Measurements from ENCODE around the gene CAMTA1. TPM values are rescaled to one million over a fixed set of nuclear protein-coding genes. Genes with fewer than 3 reads are reported as not detected.

CAMTA1 gene
- polyA plus RNA-seq, 1 of the 3 experiments (the other 2 are of a cell fraction), result 63.1 TPM

GRCh38 chr1:7046891-7047290 lies 261.6 kb downstream of the CAMTA1 start:
- 88% methylated on average over 1 of the region's 1 CpG for WGBS (ENCODE audit: low lambda C conversion rate)
- DNase-seq, result peak; percentile 3
- Histone ChIP-seq H3K4me2 (no peak overlapping the region), H3K9ac (no peak overlapping the region), H3K9me2 (no peaks in the 10 kb centered on the region), H4K20me1 (ENCODE audit: insufficient read depth) (no peaks in the 10 kb centered on the region), H3K9me3 (no peaks in the 10 kb centered on the region), H3K36me3 (replicated peaks in 1 of 2; ENCODE audit: control insufficient read depth in 1 of 2, insufficient read depth in 2 of 2, low read length in 1 of 2) (no peaks in the 10 kb centered on the region), H3K4me3 (ENCODE audit: low read depth in 2 of 2, low read length in 1 of 2) (no peak overlapping the region), H3K27me3 (ENCODE audit: insufficient read depth) (no peaks in the 10 kb centered on the region), H3K4me1 (ENCODE audit: control insufficient read depth in 1 of 2, insufficient read depth in 2 of 2, low read depth in 1 of 2, low read length in 1 of 2) (peaks cover 0 to 28% of the 10 kb centered on the region in 2 experiments; a peak in 2 of 4 replicates), H2AFZ (ENCODE audit: low read depth) (no peak overlapping the region), H3F3A (replicated peaks; ENCODE audit: insufficient read depth) (no peaks in the 10 kb centered on the region), H3K79me2 (ENCODE audit: insufficient read depth) (no peaks in the 10 kb centered on the region), H3K27ac (ENCODE audit: low read depth in 2 of 2, low read length in 1 of 2) (peak overlapping the region in 1 of 2 experiments; percentile 63; a peak in 2 of 4 replicates)
- CTCF ChIA-PET, result interaction anchor here (1.1 to 6.3 kb wide), 4 partner anchors 24 to 601 kb away, joined by 5 to 71 read pairs (median 28); no protein-coding TSS in a partner anchor
- TF ChIP-seq NRF1 (IDR thresholded peaks at IDR 0.05; ENCODE audit: low read depth, low read length), result no peak
- no peak for TF ChIP-seq POLR2AphosphoS5 (IDR thresholded peaks at IDR 0.05; ENCODE audit: low read depth, low read length)
- no peak for TF ChIP-seq CHD2 (IDR thresholded peaks at IDR 0.05; ENCODE audit: low read length, partially characterized antibody)
- no peak for TF ChIP-seq FOXM1 (IDR thresholded peaks at IDR 0.05; ENCODE audit: low read depth)
- no peak for TF ChIP-seq MXI1 (IDR thresholded peaks at IDR 0.05; ENCODE audit: low read depth, low read length)
- no peak for TF ChIP-seq USF2 (IDR thresholded peaks at IDR 0.05; ENCODE audit: borderline replicate concordance, low read depth, low read length)
- TF ChIP-seq GATA2 (CRISPR knock-in tag; IDR thresholded peaks at IDR 0.05), result no peak
- TF ChIP-seq TCF12 (IDR thresholded peaks at IDR 0.05), result no peak
- POLR2A ChIA-PET, result no interaction called here

DNA sequence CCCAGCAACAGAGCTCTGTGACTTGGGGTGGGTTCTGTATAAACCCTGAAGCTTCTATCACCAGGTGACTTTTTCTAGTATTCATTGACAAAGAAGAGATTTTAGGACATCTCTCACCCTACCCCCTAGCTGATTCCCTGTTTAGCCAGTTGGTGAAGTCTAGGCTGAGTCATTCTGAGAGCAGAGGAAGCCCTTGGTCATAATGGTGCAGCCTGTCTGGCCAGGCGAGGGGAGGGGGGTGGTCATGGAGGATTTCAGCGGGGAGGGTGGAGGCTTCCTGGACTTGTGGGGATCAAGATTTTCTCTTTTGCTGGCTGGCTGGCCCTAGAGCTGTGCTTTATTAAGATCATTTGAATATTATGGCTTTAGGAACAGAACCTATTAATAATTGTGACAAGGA lies 262.6 kb downstream of the CAMTA1 start:
- H3K79me2 ChIP-seq (ENCODE audit: insufficient read depth), result no peaks in the 10 kb centered on the region
- peaks cover 0 to 28% of the 10 kb centered on the region in 2 experiments; a peak in 2 of 4 replicates for H3K4me1 ChIP-seq (ENCODE audit: control insufficient read depth in 1 of 2, insufficient read depth in 2 of 2, low read depth in 1 of 2, low read length in 1 of 2)
- H3K9me3 ChIP-seq, result no peaks in the 10 kb centered on the region
- no peak overlapping the region for H3K4me2 ChIP-seq
- H3K27me3 ChIP-seq (ENCODE audit: insufficient read depth), result no peaks in the 10 kb centered on the region
- H3K36me3 ChIP-seq (replicated peaks in 1 of 2; ENCODE audit: control insufficient read depth in 1 of 2, insufficient read depth in 2 of 2, low read length in 1 of 2), result no peaks in the 10 kb centered on the region
- 24% methylated on average over 2 of the region's 2 CpGs for WGBS (ENCODE audit: low lambda C conversion rate)
- ChIA-PET CTCF (interaction anchor here (1.2 to 6.3 kb wide), 2 partner anchors 23 to 113 kb away, joined by 5 to 50 read pairs; no protein-coding TSS in a partner anchor), POLR2A (no interaction called here)
- no peak overlapping the region for H3K4me3 ChIP-seq (ENCODE audit: low read depth in 2 of 2, low read length in 1 of 2)
- TF ChIP-seq JUND (IDR thresholded peaks at IDR 0.05) (no peak), RFX5 (IDR thresholded peaks at IDR 0.05; ENCODE audit: low read length) (no peak), CHD2 (IDR thresholded peaks at IDR 0.05; ENCODE audit: low read length, partially characterized antibody) (no peak), FOXM1 (IDR thresholded peaks at IDR 0.05; ENCODE audit: low read depth) (no peak), MAX (IDR thresholded peaks at IDR 0.05; ENCODE audit: low read depth) (no peak)
- DNase-seq, result peak; percentile 5
- H3K9me2 ChIP-seq, result no peaks in the 10 kb centered on the region
- H3K27ac ChIP-seq (ENCODE audit: low read depth in 2 of 2, low read length in 1 of 2), result no peak overlapping the region
- no peaks in the 10 kb centered on the region for H4K20me1 ChIP-seq (ENCODE audit: insufficient read depth)
- no peak overlapping the region for H2AFZ ChIP-seq (ENCODE audit: low read depth)
- no peaks in the 10 kb centered on the region for H3F3A ChIP-seq (replicated peaks; ENCODE audit: insufficient read depth)
- no peak overlapping the region for H3K9ac ChIP-seq

DNA sequence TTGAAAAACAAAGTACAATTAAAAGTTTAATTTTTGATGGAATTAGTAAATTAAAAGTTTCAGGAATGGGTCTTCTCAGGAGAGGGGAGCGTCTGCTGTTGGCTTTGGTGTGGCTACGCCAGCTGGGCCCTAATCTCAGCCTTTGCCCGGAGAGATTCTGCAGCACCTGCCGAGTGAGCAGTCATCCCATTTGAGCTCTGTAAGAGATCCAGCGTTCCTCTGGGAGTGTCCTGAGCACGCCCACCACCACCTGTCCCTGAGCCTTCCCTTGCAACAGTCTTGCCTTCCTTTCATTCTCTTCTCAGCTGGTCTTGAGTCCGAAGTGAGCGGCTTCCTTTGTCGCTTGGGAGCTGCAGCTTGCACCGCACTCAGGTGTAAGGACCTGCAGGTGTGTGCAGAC lies 263.1 kb downstream of the CAMTA1 start:
- POLR2A ChIA-PET, result no interaction called here
- no peaks in the 10 kb centered on the region for H3K9me3 ChIP-seq
- H3K4me2 ChIP-seq, result no peak overlapping the region
- no peaks in the 10 kb centered on the region for H3K9me2 ChIP-seq
- H2AFZ ChIP-seq (ENCODE audit: low read depth), result no peak overlapping the region
- no peaks in the 10 kb centered on the region for H3K79me2 ChIP-seq (ENCODE audit: insufficient read depth)
- H3K36me3 ChIP-seq (replicated peaks in 1 of 2; ENCODE audit: control insufficient read depth in 1 of 2, insufficient read depth in 2 of 2, low read length in 1 of 2), result no peaks in the 10 kb centered on the region
- H3K27ac ChIP-seq (ENCODE audit: low read depth in 2 of 2, low read length in 1 of 2), result no peak overlapping the region
- no peaks in the 10 kb centered on the region for H4K20me1 ChIP-seq (ENCODE audit: insufficient read depth)
- no peaks in the 10 kb centered on the region for H3F3A ChIP-seq (replicated peaks; ENCODE audit: insufficient read depth)
- CTCF ChIA-PET, result interaction anchor here (1.2 to 6.3 kb wide), 3 partner anchors 22 to 160 kb away, joined by 5 to 50 read pairs (median 6); no protein-coding TSS in a partner anchor
- no peak overlapping the region for H3K9ac ChIP-seq
- WGBS (ENCODE audit: low lambda C conversion rate), result 71% methylated on average over 6 of the region's 10 CpGs
- no peak for DNase-seq
- no peak overlapping the region for H3K4me3 ChIP-seq (ENCODE audit: low read depth in 2 of 2, low read length in 1 of 2)
- H3K27me3 ChIP-seq (ENCODE audit: insufficient read depth), result no peaks in the 10 kb centered on the region
- H3K4me1 ChIP-seq (ENCODE audit: control insufficient read depth in 1 of 2, insufficient read depth in 2 of 2, low read depth in 1 of 2, low read length in 1 of 2), result peaks cover 0 to 28% of the 10 kb centered on the region in 2 experiments; a peak in 2 of 4 replicates
- TF ChIP-seq MXI1 (IDR thresholded peaks at IDR 0.05; ENCODE audit: low read depth, low read length) (no peak), NRF1 (IDR thresholded peaks at IDR 0.05; ENCODE audit: low read depth, low read length) (no peak), FOSL2 (IDR thresholded peaks at IDR 0.05; ENCODE audit: borderline replicate concordance, low read depth) (no peak), MEF2A (IDR thresholded peaks at IDR 0.05; ENCODE audit: borderline replicate concordance, low read depth) (no peak), RXRA (IDR thresholded peaks at IDR 0.05; ENCODE audit: borderline replicate concordance, low read depth) (no peak), TCF12 (IDR thresholded peaks at IDR 0.05) (no peak), FOXJ3 (CRISPR knock-in tag; IDR thresholded peaks at IDR 0.05) (no peak), RFX5 (IDR thresholded peaks at IDR 0.05; ENCODE audit: low read length) (no peak), GATA2 (CRISPR knock-in tag; IDR thresholded peaks at IDR 0.05) (no peak), SIN3A (IDR thresholded peaks at IDR 0.05; ENCODE audit: borderline replicate concordance, low read depth, low read length) (no peak)
- TF ChIP-seq, protein P1, sequence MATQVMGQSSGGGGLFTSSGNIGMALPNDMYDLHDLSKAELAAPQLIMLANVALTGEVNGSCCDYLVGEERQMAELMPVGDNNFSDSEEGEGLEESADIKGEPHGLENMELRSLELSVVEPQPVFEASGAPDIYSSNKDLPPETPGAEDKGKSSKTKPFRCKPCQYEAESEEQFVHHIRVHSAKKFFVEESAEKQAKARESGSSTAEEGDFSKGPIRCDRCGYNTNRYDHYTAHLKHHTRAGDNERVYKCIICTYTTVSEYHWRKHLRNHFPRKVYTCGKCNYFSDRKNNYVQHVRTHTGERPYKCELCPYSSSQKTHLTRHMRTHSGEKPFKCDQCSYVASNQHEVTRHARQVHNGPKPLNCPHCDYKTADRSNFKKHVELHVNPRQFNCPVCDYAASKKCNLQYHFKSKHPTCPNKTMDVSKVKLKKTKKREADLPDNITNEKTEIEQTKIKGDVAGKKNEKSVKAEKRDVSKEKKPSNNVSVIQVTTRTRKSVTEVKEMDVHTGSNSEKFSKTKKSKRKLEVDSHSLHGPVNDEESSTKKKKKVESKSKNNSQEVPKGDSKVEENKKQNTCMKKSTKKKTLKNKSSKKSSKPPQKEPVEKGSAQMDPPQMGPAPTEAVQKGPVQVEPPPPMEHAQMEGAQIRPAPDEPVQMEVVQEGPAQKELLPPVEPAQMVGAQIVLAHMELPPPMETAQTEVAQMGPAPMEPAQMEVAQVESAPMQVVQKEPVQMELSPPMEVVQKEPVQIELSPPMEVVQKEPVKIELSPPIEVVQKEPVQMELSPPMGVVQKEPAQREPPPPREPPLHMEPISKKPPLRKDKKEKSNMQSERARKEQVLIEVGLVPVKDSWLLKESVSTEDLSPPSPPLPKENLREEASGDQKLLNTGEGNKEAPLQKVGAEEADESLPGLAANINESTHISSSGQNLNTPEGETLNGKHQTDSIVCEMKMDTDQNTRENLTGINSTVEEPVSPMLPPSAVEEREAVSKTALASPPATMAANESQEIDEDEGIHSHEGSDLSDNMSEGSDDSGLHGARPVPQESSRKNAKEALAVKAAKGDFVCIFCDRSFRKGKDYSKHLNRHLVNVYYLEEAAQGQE (IDR thresholded peaks at IDR 0.05; ENCODE audit: low read depth, low read length), result no peak
